ENCODE measurements around the gene CNN2.

- TF ChIP-seq, protein P1, sequence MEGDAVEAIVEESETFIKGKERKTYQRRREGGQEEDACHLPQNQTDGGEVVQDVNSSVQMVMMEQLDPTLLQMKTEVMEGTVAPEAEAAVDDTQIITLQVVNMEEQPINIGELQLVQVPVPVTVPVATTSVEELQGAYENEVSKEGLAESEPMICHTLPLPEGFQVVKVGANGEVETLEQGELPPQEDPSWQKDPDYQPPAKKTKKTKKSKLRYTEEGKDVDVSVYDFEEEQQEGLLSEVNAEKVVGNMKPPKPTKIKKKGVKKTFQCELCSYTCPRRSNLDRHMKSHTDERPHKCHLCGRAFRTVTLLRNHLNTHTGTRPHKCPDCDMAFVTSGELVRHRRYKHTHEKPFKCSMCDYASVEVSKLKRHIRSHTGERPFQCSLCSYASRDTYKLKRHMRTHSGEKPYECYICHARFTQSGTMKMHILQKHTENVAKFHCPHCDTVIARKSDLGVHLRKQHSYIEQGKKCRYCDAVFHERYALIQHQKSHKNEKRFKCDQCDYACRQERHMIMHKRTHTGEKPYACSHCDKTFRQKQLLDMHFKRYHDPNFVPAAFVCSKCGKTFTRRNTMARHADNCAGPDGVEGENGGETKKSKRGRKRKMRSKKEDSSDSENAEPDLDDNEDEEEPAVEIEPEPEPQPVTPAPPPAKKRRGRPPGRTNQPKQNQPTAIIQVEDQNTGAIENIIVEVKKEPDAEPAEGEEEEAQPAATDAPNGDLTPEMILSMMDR (IDR thresholded peaks at IDR 0.05): no peak
- TF ChIP-seq POLR2A (IDR thresholded peaks at IDR 0.05): no peak
Measured at GRCh38 chr19:999379-999719, 27.1 kb upstream of the CNN2 start.
